K562 (cell line): ENCODE results near the gene MATN4. TPM values are rescaled to one million over a fixed set of nuclear protein-coding genes. Genes with fewer than 3 reads are reported as not detected.

ENCODE experiments used
- BDP1 ChIP-seq: IDR thresholded peaks from 3 replicates; pipeline ENCODE4 v1.6.1; 2011; ENCODE audit not compliant: insufficient read length, insufficient read depth
- CHCHD3 ChIP-seq: fragments of 250-450 bp; sonication (Bioruptor Pico); IDR thresholded peaks from 2 replicates; pipeline ENCODE4 v2.1.2; 2022; ENCODE audit warnings: mild to moderate bottlenecking
- DMBX1 ChIP-seq: fragments of 250-450 bp; sonication (Bioruptor Pico); IDR thresholded peaks from 2 replicates; pipeline ENCODE4 v1.8.0; 2022; ENCODE audit warnings: inconsistent platforms, mild to moderate bottlenecking, moderate library complexity, borderline replicate concordance
- DNMT1 ChIP-seq: fragments of 450-650 bp; IDR thresholded peaks from 2 replicates; pipeline ENCODE4 v1.6.1; 2016; ENCODE audit warnings: antibody characterized with exemption, mild to moderate bottlenecking
- FUS ChIP-seq: fragments of 200-400 bp; formaldehyde crosslinking; optimal IDR thresholded peaks from 2 replicates; pipeline ENCODE3; 2017; ENCODE audit warnings: low read depth, low read length
- HCFC1 ChIP-seq: IDR thresholded peaks from 2 replicates; pipeline ENCODE4 v1.6.1; 2012; ENCODE audit warnings: low read depth, low read length, improper control_type of control experiment
- MAFF ChIP-seq: IDR thresholded peaks from 2 replicates; pipeline ENCODE4 v1.6.1; 2012; ENCODE audit warnings: low read length, improper control_type of control experiment
- MCM2 ChIP-seq: fragments of 450-650 bp; IDR thresholded peaks from 2 replicates; pipeline ENCODE4 v1.6.1; 2017; ENCODE audit warnings: low read depth, mild to moderate bottlenecking
- NBN ChIP-seq: fragments of 450-650 bp; IDR thresholded peaks from 2 replicates; pipeline ENCODE4 v1.6.1; 2016; ENCODE audit warnings: low read depth, mild to moderate bottlenecking
- PRMT5 ChIP-seq: sonication (generic); formaldehyde crosslinking; IDR thresholded peaks from 2 replicates; pipeline ENCODE4 v1.5.0; 2020; ENCODE audit warnings: missing genetic modification reagents
- PTRF ChIP-seq: fragments of 450-650 bp; IDR thresholded peaks from 2 replicates; pipeline ENCODE4 v1.6.1; 2016; ENCODE audit warnings: mild to moderate bottlenecking, missing genetic modification characterization, missing compliant biosample characterization
- RAD51 ChIP-seq: fragments of 450-650 bp; IDR thresholded peaks from 2 replicates; pipeline ENCODE4 v1.7.1; 2016; ENCODE audit warnings: low read depth, mild to moderate bottlenecking, borderline replicate concordance
- SIN3A ChIP-seq, 2 experiments: fragments of 150-350 bp in 1 of 2; IDR thresholded peaks; 2 replicates each; pipeline ENCODE4 v1.6.1; 2011 to 2016; ENCODE audit warnings: borderline replicate concordance in 2 of 2, low read depth in 2 of 2, low read length in 2 of 2, mild to moderate bottlenecking in 2 of 2, moderate library complexity in 2 of 2; ENCODE audit not compliant: control insufficient read depth in 1 of 2
- ZNF143 ChIP-seq: sonication (generic); formaldehyde crosslinking; IDR thresholded peaks from 2 replicates; pipeline ENCODE4 v1.9.0; 2022; ENCODE audit warnings: mild to moderate bottlenecking, missing genetic modification reagents
- ZNF232 ChIP-seq: sonication (generic); formaldehyde crosslinking; IDR thresholded peaks from 2 replicates; pipeline ENCODE4 v1.8.0; 2022; ENCODE audit warnings: mild to moderate bottlenecking, missing genetic modification reagents
- ZNF75A ChIP-seq: fragments of 450-650 bp; formaldehyde crosslinking; IDR thresholded peaks from 2 replicates; pipeline ENCODE4 v1.4.0; 2020; ENCODE audit warnings: mild to moderate bottlenecking
- polyA plus RNA-seq, 8 experiments: library from polyadenylated mRNA; depleted of rRNA in 4 of 8; stranded (reverse) in 5 of 8; unstranded in 3 of 8; fragments of >200 nt; fragmentation: Nextera tagmentation in 2 of 8; fragmentation: Illumina TruSeq in 1 of 8; extraction: Ambion mirVana in 2 of 8; extraction: Trizol in 1 of 8; gene quantifications; 2 replicates each; pipeline versions ENCODE4 v1.2.1 to v1.2.3, GENCODE V29; 2011 to 2014; ENCODE audit warnings: inconsistent platforms in 1 of 8, missing spikeins in 1 of 8
- total RNA-seq, 7 experiments: library from RNA; depleted of rRNA in 6 of 7; stranded (reverse); fragments of >200 nt in 6 of 7; fragmentation: Illumina TruSeq in 2 of 7; extraction: Trizol in 2 of 7; gene quantifications; 2 replicates each; pipeline versions ENCODE4 v1.2.1 to v1.2.3, GENCODE V29; 2011 to 2021; ENCODE audit warnings: low replicate concordance in 1 of 7
- TF ChIP-seq, protein P1 (sequence below), 3 experiments: fragments of 200-800 bp in 1 of 3; sonication (Bioruptor generic) in 1 of 3; sonication (generic) in 1 of 3; formaldehyde crosslinking in 1 of 3; IDR thresholded peaks; 2 replicates each; pipeline versions ENCODE4 v1.6.1 to v1.8.0; 2016 to 2022; ENCODE audit warnings: mild to moderate bottlenecking in 2 of 3, missing compliant biosample characterization in 2 of 3, missing genetic modification characterization in 2 of 3, missing genetic modification reagents in 1 of 3
- TF ChIP-seq, protein P2 (sequence below): fragments of 450-650 bp; IDR thresholded peaks from 2 replicates; pipeline ENCODE4 v1.6.1; 2016; ENCODE audit warnings: missing biosample characterization, missing genetic modification characterization
- TF ChIP-seq, protein P3 (sequence below): sonication (generic); formaldehyde crosslinking; IDR thresholded peaks from 2 replicates; pipeline ENCODE4 v1.8.0; 2022; ENCODE audit warnings: missing genetic modification reagents, mild to moderate bottlenecking, borderline replicate concordance
- TF ChIP-seq, protein P4 (sequence below): IDR thresholded peaks from 3 replicates; pipeline ENCODE4 v1.6.1; 2011; ENCODE audit warnings: borderline replicate concordance, mild to moderate bottlenecking; ENCODE audit not compliant: insufficient read length, insufficient read depth
- TF ChIP-seq, protein P5 (sequence below): sonication (generic); formaldehyde crosslinking; IDR thresholded peaks from 2 replicates; pipeline ENCODE4 v1.8.1; 2023; ENCODE audit warnings: mild to moderate bottlenecking, missing genetic modification reagents
- TF ChIP-seq, protein P6 (sequence below), 2 experiments: fragments of 450-650 bp; conservative IDR thresholded peaks; 2 replicates each; pipeline ENCODE4 v1.6.1; 2017; ENCODE audit warnings: mild to moderate bottlenecking in 2 of 2, moderate library complexity in 2 of 2

MATN4 gene
- total and polyA plus RNA-seq, 9 of the 15 experiments (the other 6 are each of a cell fraction or from before 2014, with no cell fraction given) = 0.09 TPM; not detected in 8

DNA sequence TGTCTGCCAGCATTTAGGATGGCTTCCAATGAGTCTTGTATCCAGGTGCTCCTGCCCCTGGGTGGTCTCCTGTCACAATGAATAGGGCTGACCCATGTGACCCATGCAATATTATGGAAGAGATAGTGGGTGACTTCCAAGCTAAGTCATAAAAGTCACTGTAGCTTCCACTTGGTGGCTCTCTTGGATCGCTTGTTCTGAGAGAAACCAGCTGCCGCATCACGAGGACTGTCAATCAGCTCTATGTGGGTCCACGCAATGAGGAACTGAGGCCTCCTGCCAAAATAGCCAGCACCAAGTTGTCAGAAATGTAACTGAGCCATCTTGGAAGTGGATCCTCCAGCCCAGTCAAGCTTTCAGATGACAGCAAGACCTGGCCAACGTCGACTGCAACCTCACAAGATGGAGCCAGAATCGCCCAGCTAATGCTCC, 14.9 kb upstream of the MATN4 start (continued):
- TF ChIP-seq BDP1 = no peak
- TF ChIP-seq, protein P1, sequence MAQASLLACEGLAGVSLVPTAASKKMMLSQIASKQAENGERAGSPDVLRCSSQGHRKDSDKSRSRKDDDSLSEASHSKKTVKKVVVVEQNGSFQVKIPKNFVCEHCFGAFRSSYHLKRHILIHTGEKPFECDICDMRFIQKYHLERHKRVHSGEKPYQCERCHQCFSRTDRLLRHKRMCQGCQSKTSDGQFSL (CRISPR knock-in tag; IDR thresholded peaks at IDR 0.05) = no peak
- TF ChIP-seq, protein P1 (tag; IDR thresholded peaks at IDR 0.05) = 0 out of 4 replicates have a peak, but pooled peaks of 1 of the 2 experiments have one; percentile 33
- no peak for TF ChIP-seq MAFF
- TF ChIP-seq RAD51 = peak; percentile 61
- TF ChIP-seq, protein P2, sequence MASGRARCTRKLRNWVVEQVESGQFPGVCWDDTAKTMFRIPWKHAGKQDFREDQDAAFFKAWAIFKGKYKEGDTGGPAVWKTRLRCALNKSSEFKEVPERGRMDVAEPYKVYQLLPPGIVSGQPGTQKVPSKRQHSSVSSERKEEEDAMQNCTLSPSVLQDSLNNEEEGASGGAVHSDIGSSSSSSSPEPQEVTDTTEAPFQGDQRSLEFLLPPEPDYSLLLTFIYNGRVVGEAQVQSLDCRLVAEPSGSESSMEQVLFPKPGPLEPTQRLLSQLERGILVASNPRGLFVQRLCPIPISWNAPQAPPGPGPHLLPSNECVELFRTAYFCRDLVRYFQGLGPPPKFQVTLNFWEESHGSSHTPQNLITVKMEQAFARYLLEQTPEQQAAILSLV (tag) = no peak
- TF ChIP-seq HCFC1 = no peak
- TF ChIP-seq ZNF75A = no peak
- no peak for TF ChIP-seq ZNF143
- TF ChIP-seq, protein P3, sequence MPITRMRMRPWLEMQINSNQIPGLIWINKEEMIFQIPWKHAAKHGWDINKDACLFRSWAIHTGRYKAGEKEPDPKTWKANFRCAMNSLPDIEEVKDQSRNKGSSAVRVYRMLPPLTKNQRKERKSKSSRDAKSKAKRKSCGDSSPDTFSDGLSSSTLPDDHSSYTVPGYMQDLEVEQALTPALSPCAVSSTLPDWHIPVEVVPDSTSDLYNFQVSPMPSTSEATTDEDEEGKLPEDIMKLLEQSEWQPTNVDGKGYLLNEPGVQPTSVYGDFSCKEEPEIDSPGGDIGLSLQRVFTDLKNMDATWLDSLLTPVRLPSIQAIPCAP (CRISPR knock-in tag) = no peak
- no peak for TF ChIP-seq SIN3A (IDR thresholded peaks at IDR 0.05; ENCODE audit: borderline replicate concordance in 2 of 2, control insufficient read depth in 1 of 2, low read depth in 2 of 2, low read length in 2 of 2)
- TF ChIP-seq, protein P4, sequence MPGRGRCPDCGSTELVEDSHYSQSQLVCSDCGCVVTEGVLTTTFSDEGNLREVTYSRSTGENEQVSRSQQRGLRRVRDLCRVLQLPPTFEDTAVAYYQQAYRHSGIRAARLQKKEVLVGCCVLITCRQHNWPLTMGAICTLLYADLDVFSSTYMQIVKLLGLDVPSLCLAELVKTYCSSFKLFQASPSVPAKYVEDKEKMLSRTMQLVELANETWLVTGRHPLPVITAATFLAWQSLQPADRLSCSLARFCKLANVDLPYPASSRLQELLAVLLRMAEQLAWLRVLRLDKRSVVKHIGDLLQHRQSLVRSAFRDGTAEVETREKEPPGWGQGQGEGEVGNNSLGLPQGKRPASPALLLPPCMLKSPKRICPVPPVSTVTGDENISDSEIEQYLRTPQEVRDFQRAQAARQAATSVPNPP = no peak
- no peak for TF ChIP-seq PTRF (tag)
- no peak for TF ChIP-seq CHCHD3 (CRISPR knock-in tag)
- TF ChIP-seq DNMT1 = no peak
- TF ChIP-seq NBN = 0 out of 2 replicates have a peak, but pooled peaks have one; percentile 27
- no peak for TF ChIP-seq MCM2
- TF ChIP-seq FUS = no peak
- TF ChIP-seq, protein P5, sequence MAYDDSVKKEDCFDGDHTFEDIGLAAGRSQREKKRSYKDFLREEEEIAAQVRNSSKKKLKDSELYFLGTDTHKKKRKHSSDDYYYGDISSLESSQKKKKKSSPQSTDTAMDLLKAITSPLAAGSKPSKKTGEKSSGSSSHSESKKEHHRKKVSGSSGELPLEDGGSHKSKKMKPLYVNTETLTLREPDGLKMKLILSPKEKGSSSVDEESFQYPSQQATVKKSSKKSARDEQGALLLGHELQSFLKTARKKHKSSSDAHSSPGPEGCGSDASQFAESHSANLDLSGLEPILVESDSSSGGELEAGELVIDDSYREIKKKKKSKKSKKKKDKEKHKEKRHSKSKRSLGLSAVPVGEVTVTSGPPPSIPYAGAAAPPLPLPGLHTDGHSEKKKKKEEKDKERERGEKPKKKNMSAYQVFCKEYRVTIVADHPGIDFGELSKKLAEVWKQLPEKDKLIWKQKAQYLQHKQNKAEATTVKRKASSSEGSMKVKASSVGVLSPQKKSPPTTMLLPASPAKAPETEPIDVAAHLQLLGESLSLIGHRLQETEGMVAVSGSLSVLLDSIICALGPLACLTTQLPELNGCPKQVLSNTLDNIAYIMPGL = no peak
- TF ChIP-seq, protein P6, sequence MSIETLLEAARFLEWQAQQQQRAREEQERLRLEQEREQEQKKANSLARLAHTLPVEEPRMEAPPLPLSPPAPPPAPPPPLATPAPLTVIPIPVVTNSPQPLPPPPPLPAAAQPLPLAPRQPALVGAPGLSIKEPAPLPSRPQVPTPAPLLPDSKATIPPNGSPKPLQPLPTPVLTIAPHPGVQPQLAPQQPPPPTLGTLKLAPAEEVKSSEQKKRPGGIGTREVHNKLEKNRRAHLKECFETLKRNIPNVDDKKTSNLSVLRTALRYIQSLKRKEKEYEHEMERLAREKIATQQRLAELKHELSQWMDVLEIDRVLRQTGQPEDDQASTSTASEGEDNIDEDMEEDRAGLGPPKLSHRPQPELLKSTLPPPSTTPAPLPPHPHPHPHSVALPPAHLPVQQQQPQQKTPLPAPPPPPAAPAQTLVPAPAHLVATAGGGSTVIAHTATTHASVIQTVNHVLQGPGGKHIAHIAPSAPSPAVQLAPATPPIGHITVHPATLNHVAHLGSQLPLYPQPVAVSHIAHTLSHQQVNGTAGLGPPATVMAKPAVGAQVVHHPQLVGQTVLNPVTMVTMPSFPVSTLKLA (conservative IDR thresholded peaks at IDR 0.05) = peak; percentile 38 to 51; a peak in 2 of 4 replicates
- TF ChIP-seq PRMT5 (CRISPR knock-in tag) = no peak
- TF ChIP-seq ZNF232 (CRISPR knock-in tag) = no peak
- peak; percentile 56; the same call in 1 of the 2 replicates for TF ChIP-seq DMBX1 (CRISPR knock-in tag)
